IMR-90 (cell line): ENCODE results near the gene DHFR. TPM values are rescaled to one million over a fixed set of nuclear protein-coding genes. Genes with fewer than 3 reads are reported as not detected.

Experiments used
- ATAC-seq: fragments of 200-7000 bp; cut with Tn5 transposase; 2 replicates; pipeline ENCODE4 v1.9.1; 2020; ENCODE audit warnings: low read depth, mild to moderate bottlenecking, moderate library complexity
- BruUV-seq: library from RNA; stranded (reverse); fragments of 400-500 nt; replicated peaks from 2 replicates; lab custom pipeline; 2021; lab: Mats Ljungman, UMichigan
- CTCF ChIA-PET: fragments of 300-600 bp; formaldehyde crosslinking; extraction: SDS; loops from one replicate; lab custom pipeline; 2021; ENCODE audit warnings: antibody characterized with exemption; lab: Yijun Ruan, JAX
- POLR2A ChIA-PET: fragments of 300-600 bp; sonication (Branson Sonifier 250); formaldehyde crosslinking; loops from one replicate; lab custom pipeline; 2022; ENCODE audit warnings: antibody characterized with exemption; ENCODE audit not compliant: unreplicated experiment; lab: Charles Lee
- DNase-seq: peaks from one replicate; pipeline ENCODE4 v3.0.0; 2013
- H2AFZ ChIP-seq: replicated peaks from 2 replicates; pipeline ENCODE3; 2013; ENCODE audit warnings: low read length, mild to moderate bottlenecking; ENCODE audit not compliant: poor library complexity
- H2AK5ac ChIP-seq: 2 replicates; pipeline ENCODE4 v1.6.1; 2013; ENCODE audit warnings: low read depth, low read length, inconsistent platforms
- H2AK9ac ChIP-seq: replicated peaks from 2 replicates; pipeline ENCODE3; 2013; ENCODE audit warnings: mild to moderate bottlenecking, low read depth, low read length, moderate library complexity; ENCODE audit not compliant: poor library complexity
- H2BK120ac ChIP-seq: 2 replicates; pipeline ENCODE4 v1.6.1; 2013; ENCODE audit warnings: low read depth, low read length, inconsistent platforms
- H2BK15ac ChIP-seq: 3 replicates; pipeline ENCODE4 v1.6.1; 2013; ENCODE audit warnings: low read depth, low read length, inconsistent platforms
- H2BK20ac ChIP-seq: 2 replicates; pipeline ENCODE4 v1.6.1; 2013; ENCODE audit warnings: low read depth, mild to moderate bottlenecking, inconsistent platforms, low read length, moderate library complexity
- H2BK5ac ChIP-seq: 2 replicates; pipeline ENCODE4 v1.6.1; 2013; ENCODE audit warnings: mild to moderate bottlenecking, low read depth, low read length, inconsistent platforms; ENCODE audit not compliant: poor library complexity, severe bottlenecking
- H3K14ac ChIP-seq: replicated peaks from 2 replicates; pipeline ENCODE4 v1.6.1; 2013; ENCODE audit warnings: low read depth, low read length, inconsistent platforms
- H3K18ac ChIP-seq: 2 replicates; pipeline ENCODE4 v1.6.1; 2013; ENCODE audit warnings: low read depth, low read length, control low read depth
- H3K23ac ChIP-seq: 2 replicates; pipeline ENCODE4 v1.6.1; 2013; ENCODE audit warnings: low read depth, low read length, inconsistent platforms
- H3K27ac ChIP-seq: 2 replicates; pipeline ENCODE4 v1.5.1; 2013; ENCODE audit warnings: mild to moderate bottlenecking, control low read depth, low read length; ENCODE audit not compliant: insufficient read depth
- H3K27me3 ChIP-seq: 2 replicates; pipeline ENCODE4 v1.6.1; 2013; ENCODE audit warnings: low read length; ENCODE audit not compliant: control insufficient read depth, insufficient read depth
- H3K36me3 ChIP-seq: 2 replicates; pipeline ENCODE4 v1.6.1; 2013; ENCODE audit warnings: low read length, mixed read lengths; ENCODE audit not compliant: control insufficient read depth, insufficient read depth
- H3K4ac ChIP-seq: 2 replicates; pipeline ENCODE4 v1.6.1; 2013; ENCODE audit warnings: low read depth, low read length, inconsistent platforms
- H3K4me1 ChIP-seq: 2 replicates; pipeline ENCODE4 v1.6.1; 2013; ENCODE audit warnings: low read length, mixed read lengths; ENCODE audit not compliant: control insufficient read depth, insufficient read depth
- H3K4me2 ChIP-seq: 2 replicates; pipeline ENCODE4 v1.6.1; 2013; ENCODE audit warnings: low read depth, mild to moderate bottlenecking, control low read depth, low read length, moderate library complexity
- H3K4me3 ChIP-seq: 2 replicates; pipeline ENCODE4 v1.5.1; 2013; ENCODE audit warnings: low read depth, mild to moderate bottlenecking, control low read depth, low read length, moderate library complexity; ENCODE audit not compliant: insufficient read depth
- H3K56ac ChIP-seq: 2 replicates; pipeline ENCODE4 v1.6.1; 2013; ENCODE audit warnings: low read length, inconsistent platforms; ENCODE audit not compliant: insufficient read depth; ENCODE audit errors: extremely low read depth
- H3K79me1 ChIP-seq, 2 experiments: 2 replicates each; pipeline ENCODE4 v1.6.1; 2013; ENCODE audit warnings: low read length in 2 of 2, inconsistent platforms in 1 of 2, low read depth in 1 of 2
- H3K9ac ChIP-seq: 2 replicates; pipeline ENCODE4 v1.6.1; 2013; ENCODE audit warnings: low read depth, low read length, control low read depth
- H3K9me1 ChIP-seq: 2 replicates; pipeline ENCODE4 v1.6.1; 2013; ENCODE audit warnings: low read length, inconsistent platforms; ENCODE audit not compliant: insufficient read depth
- H3K9me3 ChIP-seq: 2 replicates; pipeline ENCODE4 v1.6.1; 2013; ENCODE audit warnings: low read length; ENCODE audit not compliant: control insufficient read depth, insufficient read depth
- H4K20me1 ChIP-seq: 2 replicates; pipeline ENCODE4 v1.6.1; 2013; ENCODE audit warnings: low read length, inconsistent platforms; ENCODE audit not compliant: insufficient read depth
- H4K5ac ChIP-seq: 2 replicates; pipeline ENCODE4 v1.6.1; 2013; ENCODE audit warnings: mild to moderate bottlenecking, low read depth, low read length, control low read depth
- H4K8ac ChIP-seq, 2 experiments: 2 replicates each; pipeline ENCODE4 v1.6.1; 2013; ENCODE audit warnings: low read depth in 2 of 2, low read length in 2 of 2, control low read depth in 1 of 2, inconsistent platforms in 1 of 2
- H4K91ac ChIP-seq: 2 replicates; pipeline ENCODE4 v1.6.1; 2013; ENCODE audit warnings: low read depth, low read length, inconsistent platforms; ENCODE audit not compliant: insufficient read depth
- MAZ ChIP-seq: IDR thresholded peaks from 2 replicates; pipeline ENCODE4 v1.6.1; 2012; ENCODE audit warnings: low read depth, mild to moderate bottlenecking, low read length, improper control_type of control experiment, moderate library complexity, borderline replicate concordance
- NFE2L2 ChIP-seq: fragments of 150-350 bp; IDR thresholded peaks from 2 replicates; pipeline ENCODE4 v1.6.1; 2016; ENCODE audit warnings: low read depth, mild to moderate bottlenecking, low read length
- POLR2A ChIP-seq: IDR thresholded peaks from 2 replicates; pipeline ENCODE4 v1.6.1; 2012; ENCODE audit warnings: mild to moderate bottlenecking, low read depth, low read length
- RAD21 ChIP-seq: IDR thresholded peaks from 2 replicates; pipeline ENCODE4 v1.6.1; 2012; ENCODE audit warnings: low read length, improper control_type of control experiment
- RFX5 ChIP-seq: IDR thresholded peaks from 2 replicates; pipeline ENCODE4 v1.8.0; 2012; ENCODE audit warnings: low read depth, mild to moderate bottlenecking, low read length, moderate library complexity
- SMC3 ChIP-seq: fragments of 150-350 bp; IDR thresholded peaks from 2 replicates; pipeline ENCODE4 v1.6.1; 2016; ENCODE audit warnings: low read depth, mild to moderate bottlenecking, antibody characterized with exemption, low read length, moderate library complexity
- WGBS, 2 experiments: methylation state at CpG; one replicate each; pipeline versions ENCODE4 v1.1.5 to v1.1.7; 2013; ENCODE audit warnings: missing lambda C conversion rate in 2 of 2; ENCODE audit not compliant: insufficient read length in 1 of 2; ENCODE audit errors: extremely low coverage in 2 of 2; 5-methylcytosine and 5-hydroxymethylcytosine counted together
- dilution Hi-C: fragments of 300-500 bp; cut with HindIII; formaldehyde crosslinking; loops from one replicate; pipeline ENCODE4 v1.14.3; 2018; ENCODE audit warnings: low sequenced_read_pairs; ENCODE audit not compliant: unreplicated experiment
- in situ Hi-C: fragments of 300-500 bp; cut with MboI; formaldehyde crosslinking; loops from 3 replicates; pipeline ENCODE4 v1.14.3; 2019; ENCODE audit warnings: low sequenced_read_pairs, inconsistent platforms, mixed read lengths
- intact Hi-C: fragments of 100-400 bp; cut with micrococcal nuclease; formaldehyde crosslinking; loops from 2 replicates; pipeline ENCODE4 v1.10.0; 2022
- polyA plus RNA-seq, 3 experiments: library from polyadenylated mRNA; depleted of rRNA; stranded (reverse); fragments of >200 nt; gene quantifications; 2 replicates each; pipeline ENCODE4 v1.2.3, GENCODE V29; 2012; ENCODE audit warnings: low replicate concordance in 1 of 3
- total RNA-seq: library from RNA; depleted of rRNA; stranded (reverse); fragments of >200 nt; gene quantifications from 2 replicates; pipeline ENCODE4 v1.2.3, GENCODE V29; 2012
- TF ChIP-seq, protein P1 (sequence below): fragments of 150-350 bp; IDR thresholded peaks from 2 replicates; pipeline ENCODE4 v1.6.1; 2017; ENCODE audit warnings: mild to moderate bottlenecking, antibody characterized with exemption, low read length, low read depth
- TF ChIP-seq, protein P2 (sequence below): conservative IDR thresholded peaks from 2 replicates; pipeline ENCODE4 v1.5.1; 2012; ENCODE audit warnings: mild to moderate bottlenecking, low read depth, low read length, improper control_type of control experiment

The DHFR gene
- total and polyA plus RNA-seq, 2 of the 4 experiments (the other 2 are of a cell fraction): 20.6 to 29.4 TPM

DNA sequence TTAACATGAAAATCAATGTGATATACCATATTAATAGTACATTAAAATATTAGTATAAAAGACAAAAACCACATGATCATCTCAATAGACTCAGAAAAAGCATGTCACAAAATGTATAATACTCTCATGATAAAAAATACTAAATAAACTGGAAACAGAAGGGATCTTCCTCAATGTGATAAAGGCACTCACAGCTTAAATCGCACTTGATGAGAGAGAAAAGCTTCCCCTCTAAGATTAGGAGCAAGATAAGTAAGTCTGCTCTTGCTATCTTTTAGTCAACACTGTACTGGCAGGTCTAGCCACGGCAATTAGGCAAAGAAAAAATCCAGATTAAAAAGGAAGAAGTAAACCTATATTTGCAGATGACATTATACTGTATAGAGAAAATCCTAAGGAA lies 22.1 kb downstream of the DHFR start:
- no peak overlapping the region for H2AK9ac ChIP-seq
- H2BK20ac ChIP-seq: no peak overlapping the region
- no peak overlapping the region for H3K56ac ChIP-seq
- H3K27ac ChIP-seq: no peak overlapping the region
- CTCF ChIA-PET: no interaction called here
- H3K4me2 ChIP-seq: no peak overlapping the region
- H3K14ac ChIP-seq: no peak overlapping the region
- intact Hi-C loops: no loop called here
- no peak overlapping the region for H2BK15ac ChIP-seq
- H4K20me1 ChIP-seq: no peaks in the 10 kb centered on the region
- no peaks in the 10 kb centered on the region for H3K79me1 ChIP-seq
- TF ChIP-seq POLR2A: no peak
- no peak for TF ChIP-seq RFX5
- TF ChIP-seq MAZ: no peak
- TF ChIP-seq RAD21: no peak
- TF ChIP-seq SMC3: no peak
- TF ChIP-seq, protein P1, sequence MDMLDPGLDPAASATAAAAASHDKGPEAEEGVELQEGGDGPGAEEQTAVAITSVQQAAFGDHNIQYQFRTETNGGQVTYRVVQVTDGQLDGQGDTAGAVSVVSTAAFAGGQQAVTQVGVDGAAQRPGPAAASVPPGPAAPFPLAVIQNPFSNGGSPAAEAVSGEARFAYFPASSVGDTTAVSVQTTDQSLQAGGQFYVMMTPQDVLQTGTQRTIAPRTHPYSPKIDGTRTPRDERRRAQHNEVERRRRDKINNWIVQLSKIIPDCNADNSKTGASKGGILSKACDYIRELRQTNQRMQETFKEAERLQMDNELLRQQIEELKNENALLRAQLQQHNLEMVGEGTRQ: no peak
- no peak for TF ChIP-seq NFE2L2
- TF ChIP-seq, protein P2, sequence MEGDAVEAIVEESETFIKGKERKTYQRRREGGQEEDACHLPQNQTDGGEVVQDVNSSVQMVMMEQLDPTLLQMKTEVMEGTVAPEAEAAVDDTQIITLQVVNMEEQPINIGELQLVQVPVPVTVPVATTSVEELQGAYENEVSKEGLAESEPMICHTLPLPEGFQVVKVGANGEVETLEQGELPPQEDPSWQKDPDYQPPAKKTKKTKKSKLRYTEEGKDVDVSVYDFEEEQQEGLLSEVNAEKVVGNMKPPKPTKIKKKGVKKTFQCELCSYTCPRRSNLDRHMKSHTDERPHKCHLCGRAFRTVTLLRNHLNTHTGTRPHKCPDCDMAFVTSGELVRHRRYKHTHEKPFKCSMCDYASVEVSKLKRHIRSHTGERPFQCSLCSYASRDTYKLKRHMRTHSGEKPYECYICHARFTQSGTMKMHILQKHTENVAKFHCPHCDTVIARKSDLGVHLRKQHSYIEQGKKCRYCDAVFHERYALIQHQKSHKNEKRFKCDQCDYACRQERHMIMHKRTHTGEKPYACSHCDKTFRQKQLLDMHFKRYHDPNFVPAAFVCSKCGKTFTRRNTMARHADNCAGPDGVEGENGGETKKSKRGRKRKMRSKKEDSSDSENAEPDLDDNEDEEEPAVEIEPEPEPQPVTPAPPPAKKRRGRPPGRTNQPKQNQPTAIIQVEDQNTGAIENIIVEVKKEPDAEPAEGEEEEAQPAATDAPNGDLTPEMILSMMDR: no peak
- H3K18ac ChIP-seq: no peak overlapping the region
- no peaks in the 10 kb centered on the region for H3K9me1 ChIP-seq
- no peak overlapping the region for H2BK120ac ChIP-seq
- no peak overlapping the region for H3K4me3 ChIP-seq
- no peaks in the 10 kb centered on the region for H3K27me3 ChIP-seq
- no peak overlapping the region for H2AFZ ChIP-seq
- no peak overlapping the region for H3K23ac ChIP-seq
- no peak for ATAC-seq
- POLR2A ChIA-PET: no interaction called here
- no CpG with 5 or more reads among the region's 2 CpGs for WGBS, 2 experiments
- 0 out of 2 replicates have a peak, but pooled peaks cover 2% of the 10 kb centered on the region for H3K36me3 ChIP-seq
- H4K91ac ChIP-seq: no peak overlapping the region
- in situ Hi-C loops: no loop called here
- dilution Hi-C loops: no loop called here
- H3K4ac ChIP-seq: no peak overlapping the region
- no peaks in the 10 kb centered on the region for H3K9me3 ChIP-seq
- no peak overlapping the region for H4K5ac ChIP-seq
- H4K8ac ChIP-seq: no peak overlapping the region
- H3K4me1 ChIP-seq: no peaks in the 10 kb centered on the region
- BruUV-seq: no TSS peak
- no peak overlapping the region for H2BK5ac ChIP-seq
- no peak overlapping the region for H3K9ac ChIP-seq
- no peak for DNase-seq
- no peak overlapping the region for H2AK5ac ChIP-seq
